Ovary (tissue), 10 donors: ENCODE data around the gene TSC22D2. TPM values are rescaled to one million over a fixed set of nuclear protein-coding genes. Genes with fewer than 3 reads are reported as not detected.

Experiments
- DNase-seq, 5 donors: peaks; one replicate each; pipeline ENCODE4 v3.0.0-alpha.2; 2019 to 2020
- H3K27ac ChIP-seq, 2 donors: fragments of 200-600 bp; one replicate each; pipeline versions ENCODE4 v1.5.1 to v1.8.0; 2019 to 2022
- H3K27me3 ChIP-seq: fragments of 200-600 bp; one replicate; pipeline ENCODE4 v1.8.0; 2022
- H3K36me3 ChIP-seq: fragments of 200-600 bp; sonication (generic); one replicate; pipeline ENCODE4 v1.5.1; 2019
- H3K4me1 ChIP-seq: one replicate; pipeline ENCODE4 v1.8.1; 2013; ENCODE audit warnings: mild to moderate bottlenecking, moderate library complexity; ENCODE audit not compliant: insufficient read depth
- H3K4me3 ChIP-seq: fragments of 200-600 bp; sonication (generic); one replicate; pipeline ENCODE4 v1.5.1; 2017
- H3K9me3 ChIP-seq, 2 donors: fragments of 200-600 bp in 1 of 2; sonication (generic) in 1 of 2; one replicate each; pipeline versions ENCODE4 v1.5.1 to v1.8.1; 2013 to 2019; ENCODE audit warnings: mild to moderate bottlenecking in 1 of 2, moderate library complexity in 1 of 2
- EP300 ChIP-seq: sonication (generic); formaldehyde crosslinking; IDR thresholded peaks from one replicate; pipeline ENCODE4 v1.6.1; 2017; ENCODE audit warnings: antibody characterized with exemption
- POLR2A ChIP-seq: fragments of 450-650 bp; IDR thresholded peaks from one replicate; pipeline ENCODE4 v1.6.1; 2017; ENCODE audit warnings: antibody characterized with exemption, mild to moderate bottlenecking, moderate library complexity
- WGBS, 3 donors: extraction: QIAGEN DNeasy Blood & Tissue Kit in 1 of 3; methylation state at CpG; one replicate each; pipeline versions ENCODE4 v1.1.5 to v1.1.7; 2013 to 2017; 5-methylcytosine and 5-hydroxymethylcytosine counted together
- intact Hi-C, 4 donors: fragments of 100-400 bp; cut with DNase I; formaldehyde crosslinking; loops; one replicate each; pipeline versions ENCODE4 v1.11.0 to v1.15.1; 2022 to 2023
- long read RNA-seq, 3 donors: library from polyadenylated mRNA in 2 of 3; unstranded in 2 of 3; transcript quantifications; one replicate each; pipeline ENCODE4 v2.0.0 and lab custom pipeline, GENCODE V29; 2021 to 2026
- polyA plus RNA-seq, 2 donors: library from polyadenylated mRNA; stranded (reverse); fragments of 200-250 nt in 1 of 2; fragments of 350-450 nt in 1 of 2; fragmentation: Illumina TruSeq in 1 of 2; extraction: RNeasy Lipid Tissue Mini Kit (QIAGEN cat#74804) in 1 of 2; gene quantifications; one replicate each; pipeline ENCODE4 v1.2.3, GENCODE V29; 2013 to 2014
- total RNA-seq, 7 donors: library from RNA; depleted of rRNA in 2 of 7; stranded (reverse); fragments of >200 nt in 2 of 7; fragmentation: NEBNext Ultra II Directional in 3 of 7; extraction: Animal tissue kit (Norgen Biotek cat#: 25700) in 3 of 7; gene quantifications; one replicate each; pipeline versions ENCODE4 v1.1.0 to v1.2.4, GENCODE V29; 2016 to 2023
- TF ChIP-seq, protein P1 (sequence below), 3 donors: fragments of 450-650 bp in 2 of 3; fragments of 200-600 bp in 1 of 3; IDR thresholded peaks; one replicate each; pipeline versions ENCODE4 v1.5.1 to v1.8.0; 2016 to 2022; ENCODE audit warnings: antibody characterized with exemption in 3 of 3, mild to moderate bottlenecking in 1 of 3
- donor health status: DM: no; HTN: no; CAD: no; lungs with moderate emphysema.
- donor health status: DM: no; HTN: no; CAD: no.
- donor health status: Bipolar disorder and iron deficiency.
- donor health status: DM: yes; HTN: yes; CAD: no.
- donor health status: DM: no; HTN: no; CAD: no.
- donor health status: DM: yes; HTN: yes; CAD: no.

TSC22D2 gene
- total RNA-seq (10 to 100 TPM; 13.8 to 33.4 (median 28.0) TPM), polyA plus RNA-seq (10 to 100 TPM; 11.2 to 23.1 TPM)
- long read RNA-seq, donor 1, full-length matches to known transcripts, result 32 of 47 reads
- long read RNA-seq, donor 1, partial matches to known transcripts, result 0 of 47 reads
- long read RNA-seq, donor 1, other reads (novel, unspliced or antisense), result 15 of 47 reads
- long read RNA-seq, donor 2, transcript TSC22D2-203 (3 exons, 2,093 nt), result major isoform, 11 of 75 reads
- long read RNA-seq, donor 2, transcript TSC22D2-202 (2 exons, 930 nt), result minor isoform, 5 of 75 reads
- long read RNA-seq, donor 2, partial matches to known transcripts, result 58 of 75 reads
- long read RNA-seq, donor 2, other reads (novel, unspliced or antisense), result 0 of 75 reads
- long read RNA-seq, donor 3, full-length matches to known transcripts, result 85 of 97 reads
- long read RNA-seq, donor 3, partial matches to known transcripts, result 0 of 97 reads
- long read RNA-seq, donor 3, other reads (novel, unspliced or antisense), result 12 of 97 reads

GRCh38 chr3:150408221-150409124 lies at the start of gene TSC22D2:
TSC22D2 (plus strand) TSS chr3:150408298; CDS start chr3:150409351, 1,053 bp downstream.
- Histone ChIP-seq H3K4me1 (no peaks in the 10 kb centered on the region), H3K36me3 (no peaks in the 10 kb centered on the region), H3K4me3 (peak within 1 kb of the TSS; percentile 78), H3K27ac (peak within 1 kb of the TSS; percentile 100), H3K27me3 (no peaks in the 10 kb centered on the region), H3K9me3 (no peaks in the 10 kb centered on the region)
- intact Hi-C loops, result loop anchor here in 1 of 4 donors (2.0 to 5.0 kb wide), 2 partner anchors 138 to 436 kb away; partner anchors contain the start of genes EIF2A, PFN2 and SERP1
- DNase-seq, result peak; percentile 97 to 99 (median 98)
- TF ChIP-seq, protein P1, sequence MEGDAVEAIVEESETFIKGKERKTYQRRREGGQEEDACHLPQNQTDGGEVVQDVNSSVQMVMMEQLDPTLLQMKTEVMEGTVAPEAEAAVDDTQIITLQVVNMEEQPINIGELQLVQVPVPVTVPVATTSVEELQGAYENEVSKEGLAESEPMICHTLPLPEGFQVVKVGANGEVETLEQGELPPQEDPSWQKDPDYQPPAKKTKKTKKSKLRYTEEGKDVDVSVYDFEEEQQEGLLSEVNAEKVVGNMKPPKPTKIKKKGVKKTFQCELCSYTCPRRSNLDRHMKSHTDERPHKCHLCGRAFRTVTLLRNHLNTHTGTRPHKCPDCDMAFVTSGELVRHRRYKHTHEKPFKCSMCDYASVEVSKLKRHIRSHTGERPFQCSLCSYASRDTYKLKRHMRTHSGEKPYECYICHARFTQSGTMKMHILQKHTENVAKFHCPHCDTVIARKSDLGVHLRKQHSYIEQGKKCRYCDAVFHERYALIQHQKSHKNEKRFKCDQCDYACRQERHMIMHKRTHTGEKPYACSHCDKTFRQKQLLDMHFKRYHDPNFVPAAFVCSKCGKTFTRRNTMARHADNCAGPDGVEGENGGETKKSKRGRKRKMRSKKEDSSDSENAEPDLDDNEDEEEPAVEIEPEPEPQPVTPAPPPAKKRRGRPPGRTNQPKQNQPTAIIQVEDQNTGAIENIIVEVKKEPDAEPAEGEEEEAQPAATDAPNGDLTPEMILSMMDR (IDR thresholded peaks at IDR 0.05), result peak in 1 of 3 donors; percentile 47
- TF ChIP-seq POLR2A (peak; percentile 98), EP300 (peak; percentile 64)
- 0 to 1% (median 0%) methylated on average over 48 to 102 of the region's 102 CpGs for WGBS, 3 donors

DNA sequence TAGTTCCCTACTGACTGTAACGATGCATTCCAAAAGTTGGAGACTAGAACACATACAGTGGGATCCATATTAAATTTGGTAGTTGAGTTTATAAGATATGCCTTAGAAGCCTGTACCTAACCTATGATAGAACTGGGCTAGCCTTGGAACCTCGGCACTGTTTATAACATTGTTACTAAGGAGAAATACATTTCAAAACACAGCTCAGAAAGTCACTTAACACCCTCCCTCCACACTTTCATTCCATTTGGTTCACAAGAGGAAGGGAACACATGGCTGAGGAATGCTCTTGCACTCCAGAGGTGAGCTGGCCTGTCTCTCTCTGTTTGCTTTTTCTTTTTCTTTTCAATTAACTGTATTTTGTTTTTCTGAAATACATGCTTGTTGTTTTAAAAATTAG lies 48.7 kb upstream of the TSC22D2 start:
- intact Hi-C loops, result no loop called here
- WGBS, 3 donors, result 62 to 77% (median 66%) methylated on average over 2 of the region's 2 CpGs
- Histone ChIP-seq H3K4me3 (no peak overlapping the region), H3K27me3 (no peaks in the 10 kb centered on the region), H3K36me3 (no peaks in the 10 kb centered on the region), H3K27ac (no peak overlapping the region), H3K9me3 (no peaks in the 10 kb centered on the region), H3K4me1 (no peaks in the 10 kb centered on the region)
- DNase-seq, result no peak
- TF ChIP-seq POLR2A, result no peak
- TF ChIP-seq, protein P1 (IDR thresholded peaks at IDR 0.05), result no peak
- TF ChIP-seq EP300, result no peak

DNA sequence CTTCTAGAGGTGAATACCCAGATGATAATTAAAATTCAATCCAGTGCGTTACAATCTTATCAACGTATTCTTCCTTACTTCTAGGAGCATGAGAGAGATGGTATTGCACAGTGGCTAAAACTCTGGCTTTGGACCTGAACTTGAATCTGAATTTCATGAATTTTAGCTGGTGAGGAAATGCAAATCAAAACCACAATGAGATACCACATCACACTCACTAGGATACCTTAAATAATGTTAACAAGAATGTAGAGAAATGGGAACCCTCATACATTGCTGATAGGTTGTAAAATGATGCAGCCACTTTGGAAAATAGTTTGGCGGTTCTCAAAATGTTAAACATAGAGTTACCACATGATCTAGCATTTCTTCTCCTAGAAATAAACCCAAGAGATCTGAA lies 47.1 kb upstream of the TSC22D2 start:
- DNase-seq, result no peak
- no peaks in the 10 kb centered on the region for H3K36me3 ChIP-seq
- no peak overlapping the region for H3K4me3 ChIP-seq
- H3K27me3 ChIP-seq, result no peaks in the 10 kb centered on the region
- intact Hi-C loops, result no loop called here
- H3K4me1 ChIP-seq, result no peaks in the 10 kb centered on the region
- TF ChIP-seq POLR2A, result no peak
- TF ChIP-seq EP300, result no peak
- TF ChIP-seq, protein P1 (IDR thresholded peaks at IDR 0.05), result no peak
- 90 to 98% (median 91%) methylated on average over 3 of the region's 3 CpGs for WGBS, 3 donors
- no peaks in the 10 kb centered on the region for H3K9me3 ChIP-seq
- no peak overlapping the region for H3K27ac ChIP-seq

- no peaks in the 10 kb centered on the region for H3K4me1 ChIP-seq
- 95 to 98% (median 96%) methylated on average over 2 of the region's 2 CpGs for WGBS, 3 donors
- TF ChIP-seq, protein P1 (IDR thresholded peaks at IDR 0.05), result no peak
- TF ChIP-seq POLR2A, result no peak
- no peak for TF ChIP-seq EP300
- DNase-seq, result no peak
- H3K4me3 ChIP-seq, result no peak overlapping the region
- H3K36me3 ChIP-seq, result no peaks in the 10 kb centered on the region
- H3K27me3 ChIP-seq, result no peaks in the 10 kb centered on the region
- intact Hi-C loops, result no loop called here
- no peaks in the 10 kb centered on the region for H3K9me3 ChIP-seq
- H3K27ac ChIP-seq, result no peak overlapping the region
Measured at GRCh38 chr3:150362515-150363302, 45.4 kb upstream of the TSC22D2 start.
